Mesenchymal stem cell (in vitro differentiated cells and primary cell): ENCODE data around the gene HLA-DMA.

Experiments used
- DNase-seq: peaks from one replicate; pipeline ENCODE4 v3.0.0-alpha.2; 2013
- H2AFZ ChIP-seq: one replicate; pipeline ENCODE4 v1.6.1; 2013; ENCODE audit warnings: low read depth, mild to moderate bottlenecking, control low read depth, inconsistent platforms, low read length, moderate library complexity
- H2AK5ac ChIP-seq: 2 replicates; pipeline ENCODE4 v1.6.1; 2013; ENCODE audit warnings: low read length, moderate library complexity, mild to moderate bottlenecking, inconsistent platforms; ENCODE audit not compliant: severe bottlenecking
- H2BK120ac ChIP-seq: one replicate; pipeline ENCODE4 v1.6.1; 2013; ENCODE audit warnings: low read depth, mild to moderate bottlenecking, inconsistent platforms, low read length, moderate library complexity
- H2BK12ac ChIP-seq, 2 experiments: one replicate each; pipeline ENCODE4 v1.6.1; 2013; ENCODE audit warnings: inconsistent platforms in 2 of 2, low read length in 2 of 2, mild to moderate bottlenecking in 2 of 2, moderate library complexity in 2 of 2, control low read depth in 1 of 2
- H2BK15ac ChIP-seq: one replicate; pipeline ENCODE4 v1.6.1; 2013; ENCODE audit warnings: mild to moderate bottlenecking, low read depth, inconsistent platforms; ENCODE audit not compliant: poor library complexity, severe bottlenecking
- H2BK5ac ChIP-seq: 2 replicates; pipeline ENCODE4 v1.6.1; 2013; ENCODE audit warnings: low read depth, mild to moderate bottlenecking, low read length, control low read depth, inconsistent platforms; ENCODE audit not compliant: poor library complexity, severe bottlenecking
- H3K14ac ChIP-seq, 2 experiments: one replicate each; pipeline ENCODE4 v1.6.1; 2013; ENCODE audit warnings: inconsistent platforms in 2 of 2, low read length in 2 of 2, control low read depth in 1 of 2, mild to moderate bottlenecking in 1 of 2, moderate library complexity in 1 of 2
- H3K18ac ChIP-seq, 2 experiments: one replicate each; pipeline ENCODE4 v1.6.1; 2013; ENCODE audit warnings: inconsistent platforms in 2 of 2, low read length in 2 of 2, control low read depth in 1 of 2, low read depth in 1 of 2, mild to moderate bottlenecking in 1 of 2
- H3K23ac ChIP-seq, 2 experiments: one replicate each; pipeline ENCODE4 v1.6.1; 2013; ENCODE audit warnings: inconsistent platforms in 2 of 2, low read length in 2 of 2, mild to moderate bottlenecking in 2 of 2, moderate library complexity in 2 of 2, control low read depth in 1 of 2
- H3K27ac ChIP-seq: 2 replicates; pipeline ENCODE4 v1.5.1; 2013; ENCODE audit warnings: mild to moderate bottlenecking, moderate library complexity, low read length, control low read depth, inconsistent platforms; ENCODE audit not compliant: poor library complexity, severe bottlenecking
- H3K27me3 ChIP-seq, 2 experiments: 2 replicates each; pipeline versions ENCODE4 v1.6.1 to v1.7.0; 2013; ENCODE audit warnings: low read length in 2 of 2, mild to moderate bottlenecking in 2 of 2, moderate library complexity in 2 of 2, control low read depth in 1 of 2, inconsistent platforms in 1 of 2; ENCODE audit not compliant: control insufficient read depth in 1 of 2, insufficient read depth in 1 of 2
- H3K36me3 ChIP-seq, 2 experiments: 2 replicates each; pipeline versions ENCODE4 v1.6.1 to v1.7.0; 2013; ENCODE audit warnings: low read length in 2 of 2, control low read depth in 1 of 2, inconsistent platforms in 1 of 2, low read depth in 1 of 2, mild to moderate bottlenecking in 1 of 2; ENCODE audit not compliant: insufficient read depth in 2 of 2, control insufficient read depth in 1 of 2
- H3K4ac ChIP-seq, 2 experiments: one replicate each; pipeline ENCODE4 v1.6.1; 2013; ENCODE audit warnings: inconsistent platforms in 2 of 2, low read length in 2 of 2, mild to moderate bottlenecking in 2 of 2, moderate library complexity in 2 of 2, control low read depth in 1 of 2, low read depth in 1 of 2
- H3K4me1 ChIP-seq: 2 replicates; pipeline ENCODE4 v1.6.1; 2013; ENCODE audit warnings: low read depth, low read length, control low read depth; ENCODE audit not compliant: control insufficient read depth, insufficient read depth
- H3K4me2 ChIP-seq: 2 replicates; pipeline ENCODE4 v1.6.1; 2013; ENCODE audit warnings: low read length, mild to moderate bottlenecking, inconsistent platforms; ENCODE audit not compliant: poor library complexity, severe bottlenecking
- H3K4me3 ChIP-seq, 2 experiments: 2 replicates each; pipeline versions ENCODE4 v1.5.1 to v1.7.0; 2013; ENCODE audit warnings: low read length in 2 of 2, mild to moderate bottlenecking in 2 of 2, control low read depth in 1 of 2, low read depth in 1 of 2; ENCODE audit not compliant: insufficient read depth in 1 of 2
- H3K79me1 ChIP-seq: replicated peaks from 2 replicates; pipeline ENCODE4 v1.6.1; 2013; ENCODE audit warnings: mild to moderate bottlenecking, control low read depth, low read length, inconsistent platforms; ENCODE audit not compliant: poor library complexity, severe bottlenecking
- H3K9ac ChIP-seq: 2 replicates; pipeline ENCODE4 v1.7.0; 2013; ENCODE audit warnings: mild to moderate bottlenecking, low read length, moderate library complexity
- H3K9me3 ChIP-seq: 2 replicates; pipeline ENCODE4 v1.7.0; 2013; ENCODE audit warnings: mild to moderate bottlenecking, low read length; ENCODE audit not compliant: control insufficient read depth
- H4K8ac ChIP-seq: one replicate; pipeline ENCODE4 v1.6.1; 2013; ENCODE audit warnings: inconsistent platforms, mild to moderate bottlenecking, low read length, moderate library complexity
- H4K91ac ChIP-seq: one replicate; pipeline ENCODE4 v1.6.1; 2013; ENCODE audit warnings: mild to moderate bottlenecking, low read length, inconsistent platforms

HLA-DMA gene

GRCh38 chr6:32903952-32904351, 48.9 kb downstream of the HLA-DMA start:
- Histone ChIP-seq H3K36me3 (peaks cover 0 to 8% of the 10 kb centered on the region in 2 experiments), H3K9ac (no peak overlapping the region), H4K8ac (no peak overlapping the region), H2AK5ac (no peak overlapping the region), H2AFZ (no peak overlapping the region), H3K9me3 (no peaks in the 10 kb centered on the region), H2BK5ac (no peak overlapping the region), H3K14ac (no peak overlapping the region), H2BK15ac (no peak overlapping the region), H3K4me1 (peaks cover 4% of the 10 kb centered on the region), H3K4me2 (no peak overlapping the region), H3K27ac (no peak overlapping the region), H2BK120ac (no peak overlapping the region), H3K23ac (no peak overlapping the region), H3K4me3 (no peak overlapping the region), H3K4ac (no peak overlapping the region), H2BK12ac (no peak overlapping the region), H3K18ac (no peak overlapping the region), H4K91ac (no peak overlapping the region), H3K79me1 (peaks cover 6% of the 10 kb centered on the region), H3K27me3 (no peaks in the 10 kb centered on the region)
- no peak for DNase-seq
